ENCODE results near the gene AP3B1.

Gene AP3B1

DNA sequence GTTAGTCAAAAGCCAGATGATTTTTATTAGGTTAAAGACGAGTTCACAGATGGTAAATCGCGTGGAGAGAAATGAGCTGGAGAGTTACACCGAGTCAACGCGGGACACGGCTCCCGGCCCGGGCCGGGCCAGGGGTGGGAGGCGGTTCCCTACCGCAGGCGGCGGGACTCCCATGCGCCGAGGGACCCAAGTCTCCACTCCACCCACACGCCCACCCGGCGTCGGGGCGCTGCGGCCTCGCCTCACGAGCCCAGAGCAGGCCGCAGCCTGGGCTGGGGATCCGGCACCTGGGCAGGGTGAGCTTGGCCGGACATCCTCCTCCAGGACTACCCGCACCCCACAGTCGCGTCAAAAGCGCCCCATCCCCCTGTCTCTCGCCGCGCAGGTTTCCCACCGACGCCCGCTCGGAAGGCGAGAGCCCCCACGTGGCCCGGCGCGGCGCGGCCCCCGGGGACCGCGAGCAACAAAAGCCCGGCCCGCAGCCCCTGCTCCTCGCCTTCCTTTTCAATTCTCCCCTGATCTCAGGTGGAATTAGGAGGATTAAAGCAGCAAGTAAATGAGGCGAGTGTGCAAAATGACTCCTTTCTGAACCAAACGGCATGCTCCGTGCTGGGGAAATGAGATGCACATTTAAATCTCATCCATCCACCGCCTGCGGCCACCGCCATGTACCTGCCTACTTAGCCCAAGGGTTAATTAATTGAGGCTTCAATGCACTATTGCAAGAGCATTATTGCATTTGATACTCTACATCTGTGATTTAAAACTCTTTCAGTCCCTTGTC lies 321.8 kb downstream of the AP3B1 start:
- Histone ChIP-seq H3K4me1 (ENCODE audit: insufficient read depth, low read length, poor library complexity, severe bottlenecking) (no peaks in the 10 kb centered on the region), H3K9me2 (replicated peaks; ENCODE audit: low read depth, low read length) (no peaks in the 10 kb centered on the region), H3K4me2 (ENCODE audit: low read depth, low read length, poor library complexity, severe bottlenecking) (no peak overlapping the region), H3K9ac (ENCODE audit: low read depth, low read length, poor library complexity, severe bottlenecking) (no peak overlapping the region), H3K9me3 (ENCODE audit: insufficient read depth, low read depth, low read length) (no peaks in the 10 kb centered on the region), H3K4me3 (ENCODE audit: low read length, poor library complexity, severe bottlenecking) (no peak overlapping the region), H3K36me3 (ENCODE audit: insufficient read depth, low read length) (no peaks in the 10 kb centered on the region), H3K27me3 (ENCODE audit: insufficient read depth, low read length, poor library complexity, severe bottlenecking) (no peaks in the 10 kb centered on the region), H3K79me2 (ENCODE audit: insufficient read depth, low read length) (no peaks in the 10 kb centered on the region), H4K20me1 (ENCODE audit: insufficient read depth, low read length, poor library complexity, severe bottlenecking) (no peaks in the 10 kb centered on the region), H3F3A (ENCODE audit: low read depth) (no peaks in the 10 kb centered on the region), H2AFZ (ENCODE audit: low read length) (no peak overlapping the region)
- TF ChIP-seq, protein P1, sequence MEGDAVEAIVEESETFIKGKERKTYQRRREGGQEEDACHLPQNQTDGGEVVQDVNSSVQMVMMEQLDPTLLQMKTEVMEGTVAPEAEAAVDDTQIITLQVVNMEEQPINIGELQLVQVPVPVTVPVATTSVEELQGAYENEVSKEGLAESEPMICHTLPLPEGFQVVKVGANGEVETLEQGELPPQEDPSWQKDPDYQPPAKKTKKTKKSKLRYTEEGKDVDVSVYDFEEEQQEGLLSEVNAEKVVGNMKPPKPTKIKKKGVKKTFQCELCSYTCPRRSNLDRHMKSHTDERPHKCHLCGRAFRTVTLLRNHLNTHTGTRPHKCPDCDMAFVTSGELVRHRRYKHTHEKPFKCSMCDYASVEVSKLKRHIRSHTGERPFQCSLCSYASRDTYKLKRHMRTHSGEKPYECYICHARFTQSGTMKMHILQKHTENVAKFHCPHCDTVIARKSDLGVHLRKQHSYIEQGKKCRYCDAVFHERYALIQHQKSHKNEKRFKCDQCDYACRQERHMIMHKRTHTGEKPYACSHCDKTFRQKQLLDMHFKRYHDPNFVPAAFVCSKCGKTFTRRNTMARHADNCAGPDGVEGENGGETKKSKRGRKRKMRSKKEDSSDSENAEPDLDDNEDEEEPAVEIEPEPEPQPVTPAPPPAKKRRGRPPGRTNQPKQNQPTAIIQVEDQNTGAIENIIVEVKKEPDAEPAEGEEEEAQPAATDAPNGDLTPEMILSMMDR (conservative IDR thresholded peaks at IDR 0.05; ENCODE audit: low read length) = no peak
- no peak for TF ChIP-seq EZH2phosphoT487 (IDR thresholded peaks at IDR 0.05; ENCODE audit: borderline replicate concordance)

DNA sequence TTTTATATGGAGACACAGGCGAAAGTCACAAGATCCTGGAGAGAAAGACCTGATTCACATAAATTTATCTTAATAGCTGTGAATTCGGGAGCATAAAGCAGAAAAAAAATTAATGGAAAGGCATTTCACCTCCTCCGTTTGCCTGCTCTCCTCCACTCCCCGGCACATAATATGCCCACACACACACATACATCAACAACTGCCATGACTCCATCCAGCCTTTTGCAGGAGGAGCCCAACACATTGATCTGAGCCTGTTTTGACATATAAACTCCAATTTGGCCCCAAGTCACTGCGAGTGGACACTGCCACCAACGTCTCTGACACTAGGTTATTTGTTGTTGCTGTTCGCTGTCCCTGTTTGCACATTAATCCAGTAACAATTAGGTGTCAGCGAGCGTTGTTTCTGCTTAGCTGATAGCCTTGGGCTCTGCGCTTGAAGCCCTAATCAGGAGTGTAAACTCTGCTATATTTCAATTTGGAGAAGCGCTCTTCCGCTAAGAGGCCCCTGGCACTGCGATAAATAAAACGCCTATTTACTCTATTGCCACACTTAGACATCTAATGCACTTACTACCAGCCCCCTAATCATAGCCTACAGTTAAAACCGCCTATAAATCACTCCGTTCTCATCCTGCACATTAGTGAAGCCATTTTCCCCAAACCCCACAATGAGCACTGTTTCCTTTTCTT lies 322.6 kb downstream of the AP3B1 start:
- Histone ChIP-seq H3K4me1 (ENCODE audit: insufficient read depth, low read length, poor library complexity, severe bottlenecking) (no peaks in the 10 kb centered on the region), H3K36me3 (ENCODE audit: insufficient read depth, low read length) (no peaks in the 10 kb centered on the region), H3K9me3 (ENCODE audit: insufficient read depth, low read depth, low read length) (no peaks in the 10 kb centered on the region), H3K4me2 (ENCODE audit: low read depth, low read length, poor library complexity, severe bottlenecking) (no peak overlapping the region), H3K9me2 (replicated peaks; ENCODE audit: low read depth, low read length) (no peaks in the 10 kb centered on the region), H4K20me1 (ENCODE audit: insufficient read depth, low read length, poor library complexity, severe bottlenecking) (no peaks in the 10 kb centered on the region), H3K79me2 (ENCODE audit: insufficient read depth, low read length) (no peaks in the 10 kb centered on the region), H3K4me3 (ENCODE audit: low read length, poor library complexity, severe bottlenecking) (no peak overlapping the region), H3K27me3 (ENCODE audit: insufficient read depth, low read length, poor library complexity, severe bottlenecking) (no peaks in the 10 kb centered on the region), H3F3A (ENCODE audit: low read depth) (no peaks in the 10 kb centered on the region), H2AFZ (ENCODE audit: low read length) (no peak overlapping the region), H3K9ac (ENCODE audit: low read depth, low read length, poor library complexity, severe bottlenecking) (no peak overlapping the region)
- TF ChIP-seq, protein P1 (conservative IDR thresholded peaks at IDR 0.05; ENCODE audit: low read length) = no peak
- no peak for TF ChIP-seq EZH2phosphoT487 (IDR thresholded peaks at IDR 0.05; ENCODE audit: borderline replicate concordance)

DNA sequence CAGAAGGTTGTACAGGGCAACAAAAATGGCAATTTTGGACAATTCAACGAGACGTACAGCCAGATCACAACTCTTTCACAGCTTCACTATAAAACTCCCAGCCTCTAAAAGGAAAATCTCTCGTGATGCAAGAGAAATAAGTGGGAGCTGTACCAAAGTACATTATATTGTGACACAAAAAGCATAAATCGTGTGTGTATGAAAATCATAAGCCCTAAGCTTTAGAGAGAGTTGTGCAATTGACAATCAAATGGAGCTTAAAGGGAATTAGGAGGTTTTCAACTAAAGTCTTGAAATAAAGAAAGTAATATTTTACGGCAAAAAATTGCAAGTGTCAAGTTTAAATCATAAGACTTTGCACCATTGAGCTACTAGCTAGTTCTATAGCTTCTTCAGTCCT lies 323.6 kb downstream of the AP3B1 start:
- H4K20me1 ChIP-seq (ENCODE audit: insufficient read depth, low read length, poor library complexity, severe bottlenecking) = no peaks in the 10 kb centered on the region
- no peak overlapping the region for H3K4me3 ChIP-seq (ENCODE audit: low read length, poor library complexity, severe bottlenecking)
- no peak overlapping the region for H2AFZ ChIP-seq (ENCODE audit: low read length)
- no peaks in the 10 kb centered on the region for H3K9me2 ChIP-seq (replicated peaks; ENCODE audit: low read depth, low read length)
- no peaks in the 10 kb centered on the region for H3K36me3 ChIP-seq (ENCODE audit: insufficient read depth, low read length)
- H3K27me3 ChIP-seq (ENCODE audit: insufficient read depth, low read length, poor library complexity, severe bottlenecking) = no peaks in the 10 kb centered on the region
- no peaks in the 10 kb centered on the region for H3F3A ChIP-seq (ENCODE audit: low read depth)
- H3K9me3 ChIP-seq (ENCODE audit: insufficient read depth, low read depth, low read length) = no peaks in the 10 kb centered on the region
- no peak overlapping the region for H3K9ac ChIP-seq (ENCODE audit: low read depth, low read length, poor library complexity, severe bottlenecking)
- no peak overlapping the region for H3K4me2 ChIP-seq (ENCODE audit: low read depth, low read length, poor library complexity, severe bottlenecking)
- no peaks in the 10 kb centered on the region for H3K79me2 ChIP-seq (ENCODE audit: insufficient read depth, low read length)
- TF ChIP-seq, protein P1 (conservative IDR thresholded peaks at IDR 0.05; ENCODE audit: low read length) = no peak
- TF ChIP-seq EZH2phosphoT487 (IDR thresholded peaks at IDR 0.05; ENCODE audit: borderline replicate concordance) = no peak
- H3K4me1 ChIP-seq (ENCODE audit: insufficient read depth, low read length, poor library complexity, severe bottlenecking) = no peaks in the 10 kb centered on the region
